ENCODE results near the gene ST3GAL6. TPM values are rescaled to one million over a fixed set of nuclear protein-coding genes. Genes with fewer than 3 reads are reported as not detected.

ST3GAL6 gene
- total RNA-seq, 5 donors from 2014 or later (not counting 1 experiment from before 2014, with no cell fraction given) = 0.55 to 1.0 (median 0.55) TPM; not detected in 2

DNA sequence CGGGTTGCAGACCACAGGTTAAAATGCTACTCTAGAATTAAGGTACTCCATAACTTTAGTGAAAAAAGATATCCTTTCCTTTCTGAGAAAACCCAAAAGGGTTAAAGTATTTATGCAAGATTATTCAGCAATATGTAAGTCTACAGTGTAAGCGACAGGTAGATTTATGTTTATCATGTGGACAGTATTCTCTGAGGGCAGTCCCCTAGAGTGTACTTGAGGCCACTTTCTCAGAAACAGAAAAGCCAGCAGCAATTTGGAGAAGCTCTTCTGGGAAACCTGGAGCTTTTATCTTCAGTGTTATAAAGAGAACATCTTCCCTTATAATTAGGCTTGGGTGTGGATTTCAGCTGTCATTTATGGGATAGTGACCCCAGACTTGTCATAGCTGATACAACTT is 8.9 kb downstream of the ST3GAL6 start:
- Mint-ChIP-seq H3K4me1 (peaks cover 0 to 6% (median 0%) of the 10 kb centered on the region in 3 donors), H3K27ac (no peak overlapping the region), H3K9me3 (no peaks in the 10 kb centered on the region), H3K36me3 (no peaks in the 10 kb centered on the region), H3K27me3 (peaks cover 8 to 9% of the 10 kb centered on the region in 2 donors), H3K4me3 (no peak overlapping the region)
- ChIA-PET CTCF (no interaction called here), POLR2A (no interaction called here)
- Histone ChIP-seq H3K9me3 (no peaks in the 10 kb centered on the region), H3K4me3 (ENCODE audit: control insufficient read depth in 1 of 2, extremely low read depth in 1 of 2, low read length in 1 of 2) (no peak overlapping the region), H3K27me3 (replicated peaks in 1 of 2; ENCODE audit: control insufficient read depth in 2 of 2, extremely low read depth in 1 of 2, insufficient read depth in 2 of 2, low read length in 1 of 2) (no peaks in the 10 kb centered on the region), H3K36me3 (ENCODE audit: control insufficient read depth in 2 of 2, extremely low read depth in 1 of 2, insufficient read depth in 1 of 2, low read length in 1 of 2) (no peaks in the 10 kb centered on the region), H3K4me1 (ENCODE audit: control insufficient read depth in 1 of 2, extremely low read depth in 1 of 2, insufficient read depth in 2 of 2, low read length in 2 of 2) (no peaks in the 10 kb centered on the region), H3K27ac (ENCODE audit: low read length) (no peak overlapping the region)
- ATAC-seq (replicated peaks in 1 of 4) (no peak), DNase-seq (no peak)
- no CpG with 5 or more reads among the region's 2 CpGs for WGBS (ENCODE audit: insufficient coverage)

DNA sequence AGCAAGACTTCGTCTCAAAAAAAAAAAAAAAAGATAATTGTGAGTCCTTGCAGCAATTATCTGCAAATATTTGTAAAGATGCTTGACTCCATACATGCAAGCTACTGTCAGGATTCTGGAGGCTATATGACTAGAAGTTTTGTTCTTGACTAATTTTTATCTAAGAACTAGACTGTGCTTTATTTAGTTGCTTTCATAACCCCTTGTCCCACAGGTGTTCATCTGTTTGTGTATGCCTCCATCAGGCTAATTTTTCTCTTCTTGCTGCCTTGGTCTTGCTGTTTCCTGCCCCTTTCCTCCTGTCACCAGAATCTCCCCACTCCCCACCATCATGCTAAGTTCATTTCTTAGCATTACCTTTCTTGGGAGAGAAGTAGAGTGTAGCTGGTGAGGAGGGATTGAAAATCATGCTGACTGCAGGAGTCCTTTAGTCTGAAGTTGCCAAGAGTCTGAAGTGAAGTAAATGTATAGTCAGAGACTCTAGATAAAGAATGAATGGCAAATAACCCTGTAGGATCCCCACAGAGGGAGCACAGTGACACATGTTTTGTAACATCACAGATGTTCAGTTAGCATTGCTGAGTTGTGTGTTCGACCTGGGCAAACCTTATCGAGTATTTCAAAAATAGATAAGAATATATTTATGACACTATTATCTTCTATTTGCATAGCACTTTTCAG is 12.5 kb downstream of the ST3GAL6 start:
- no peak overlapping the region for H3K4me3 Mint-ChIP-seq
- Histone ChIP-seq H3K27ac (ENCODE audit: low read length) (no peak overlapping the region), H3K4me1 (ENCODE audit: control insufficient read depth in 1 of 2, extremely low read depth in 1 of 2, insufficient read depth in 2 of 2, low read length in 2 of 2) (no peaks in the 10 kb centered on the region), H3K27me3 (replicated peaks in 1 of 2; ENCODE audit: control insufficient read depth in 2 of 2, extremely low read depth in 1 of 2, insufficient read depth in 2 of 2, low read length in 1 of 2) (no peaks in the 10 kb centered on the region), H3K9me3 (no peaks in the 10 kb centered on the region), H3K36me3 (ENCODE audit: control insufficient read depth in 2 of 2, extremely low read depth in 1 of 2, insufficient read depth in 1 of 2, low read length in 1 of 2) (no peaks in the 10 kb centered on the region), H3K4me3 (ENCODE audit: control insufficient read depth in 1 of 2, extremely low read depth in 1 of 2, low read length in 1 of 2) (no peak overlapping the region)
- H3K27ac Mint-ChIP-seq = no peak overlapping the region
- no CpG with 5 or more reads among the region's 3 CpGs for WGBS (ENCODE audit: insufficient coverage)
- POLR2A ChIA-PET = no interaction called here
- H3K4me1 Mint-ChIP-seq = no peaks in the 10 kb centered on the region
- H3K36me3 Mint-ChIP-seq = no peaks in the 10 kb centered on the region
- H3K27me3 Mint-ChIP-seq = peaks cover 18 to 24% of the 10 kb centered on the region in 2 donors
- DNase-seq = no peak
- ATAC-seq (replicated peaks in 1 of 4) = no peak
- CTCF ChIA-PET = interaction anchor here in 1 of 2 donors (0.7 kb wide), 1 partner anchor 231 kb away, joined by 3 read pairs; no protein-coding TSS in a partner anchor
- no peaks in the 10 kb centered on the region for H3K9me3 Mint-ChIP-seq

DNA sequence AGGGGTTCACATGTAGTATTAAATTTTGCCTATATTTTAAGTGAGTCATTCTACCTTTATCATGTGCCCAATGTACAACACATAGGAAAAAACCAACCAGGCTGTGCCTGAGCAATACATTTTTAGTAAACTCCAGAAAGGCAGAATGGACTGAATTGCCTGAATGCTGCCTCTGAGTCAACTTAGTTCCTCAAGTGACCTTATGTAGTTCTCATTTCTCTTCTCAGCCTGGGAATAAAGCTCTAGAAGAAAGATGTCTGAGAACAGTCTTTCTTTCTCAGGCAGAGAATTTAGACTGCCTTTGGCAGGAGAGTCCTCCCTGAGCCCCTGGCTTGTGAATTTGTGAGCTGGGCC is 13.0 kb downstream of the ST3GAL6 start:
- Mint-ChIP-seq H3K27ac (no peak overlapping the region), H3K4me3 (no peak overlapping the region), H3K9me3 (no peaks in the 10 kb centered on the region), H3K27me3 (peaks cover 18 to 24% of the 10 kb centered on the region in 2 donors), H3K36me3 (no peaks in the 10 kb centered on the region), H3K4me1 (no peaks in the 10 kb centered on the region)
- DNase-seq (no peak), ATAC-seq (replicated peaks in 1 of 4) (no peak)
- Histone ChIP-seq H3K27me3 (replicated peaks in 1 of 2; ENCODE audit: control insufficient read depth in 2 of 2, extremely low read depth in 1 of 2, insufficient read depth in 2 of 2, low read length in 1 of 2) (no peaks in the 10 kb centered on the region), H3K27ac (ENCODE audit: low read length) (no peak overlapping the region), H3K4me3 (ENCODE audit: control insufficient read depth in 1 of 2, extremely low read depth in 1 of 2, low read length in 1 of 2) (no peak overlapping the region), H3K36me3 (ENCODE audit: control insufficient read depth in 2 of 2, extremely low read depth in 1 of 2, insufficient read depth in 1 of 2, low read length in 1 of 2) (no peaks in the 10 kb centered on the region), H3K9me3 (no peaks in the 10 kb centered on the region), H3K4me1 (ENCODE audit: control insufficient read depth in 1 of 2, extremely low read depth in 1 of 2, insufficient read depth in 2 of 2, low read length in 2 of 2) (no peaks in the 10 kb centered on the region)
- ChIA-PET POLR2A (no interaction called here), CTCF (no interaction called here)

DNA sequence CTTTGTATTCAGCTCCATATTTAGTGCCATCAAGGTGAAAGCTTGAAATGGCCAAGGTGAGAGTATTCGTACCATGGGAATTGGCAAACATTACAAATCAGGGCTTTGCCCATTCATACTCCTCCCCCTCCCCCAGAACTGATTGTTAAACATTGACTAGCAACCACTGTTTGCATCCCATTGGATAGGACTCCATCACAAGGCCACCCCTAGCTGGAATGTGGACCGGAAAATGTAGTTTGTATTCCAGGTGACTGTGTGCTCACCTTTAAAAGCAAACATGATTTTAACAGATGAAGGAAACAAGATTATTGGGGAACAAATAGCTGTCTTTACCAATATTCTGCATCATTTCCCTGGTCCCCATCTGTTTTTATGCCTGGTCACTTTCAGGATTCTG is 14.1 kb downstream of the ST3GAL6 start:
- DNase-seq (no peak), ATAC-seq (replicated peaks in 1 of 4) (no peak)
- H3K36me3 ChIP-seq (ENCODE audit: control insufficient read depth in 2 of 2, extremely low read depth in 1 of 2, insufficient read depth in 1 of 2, low read length in 1 of 2) = no peaks in the 10 kb centered on the region
- no peaks in the 10 kb centered on the region for H3K9me3 Mint-ChIP-seq
- H3K27me3 Mint-ChIP-seq = peaks cover 18 to 24% of the 10 kb centered on the region in 2 donors
- no peaks in the 10 kb centered on the region for H3K4me1 Mint-ChIP-seq
- H3K4me3 ChIP-seq (ENCODE audit: control insufficient read depth in 1 of 2, extremely low read depth in 1 of 2, low read length in 1 of 2) = no peak overlapping the region
- WGBS (ENCODE audit: insufficient coverage) = 83% methylated on average over 1 of the region's 2 CpGs
- no peak overlapping the region for H3K27ac ChIP-seq (ENCODE audit: low read length)
- CTCF ChIA-PET = no interaction called here
- no peaks in the 10 kb centered on the region for H3K4me1 ChIP-seq (ENCODE audit: control insufficient read depth in 1 of 2, extremely low read depth in 1 of 2, insufficient read depth in 2 of 2, low read length in 2 of 2)
- no peak overlapping the region for H3K27ac Mint-ChIP-seq
- POLR2A ChIA-PET = no interaction called here
- no peak overlapping the region for H3K4me3 Mint-ChIP-seq
- H3K27me3 ChIP-seq (replicated peaks in 1 of 2; ENCODE audit: control insufficient read depth in 2 of 2, extremely low read depth in 1 of 2, insufficient read depth in 2 of 2, low read length in 1 of 2) = no peaks in the 10 kb centered on the region
- no peaks in the 10 kb centered on the region for H3K36me3 Mint-ChIP-seq
- H3K9me3 ChIP-seq = no peaks in the 10 kb centered on the region

- CTCF ChIA-PET = no interaction called here
These were observed 14.7 kb downstream of the ST3GAL6 start for GRCh38 chr3:98777801-98778220.

GRCh38 chr3:98778383-98778782 is 15.2 kb downstream of the ST3GAL6 start:
- POLR2A ChIA-PET = interaction anchor here in 1 of 2 donors (0.6 kb wide), 1 partner anchor 339 kb away, joined by 3 read pairs; no protein-coding TSS in a partner anchor
- CTCF ChIA-PET = no interaction called here

More at GRCh38 chr3:98777801-98778220, 14.7 kb downstream of the ST3GAL6 start:
- POLR2A ChIA-PET = interaction anchor here in 1 of 2 donors (0.6 kb wide), 1 partner anchor 340 kb away, joined by 3 read pairs; no protein-coding TSS in a partner anchor
- Histone ChIP-seq H3K36me3 (ENCODE audit: control insufficient read depth in 2 of 2, extremely low read depth in 1 of 2, insufficient read depth in 1 of 2, low read length in 1 of 2) (no peaks in the 10 kb centered on the region), H3K9me3 (no peaks in the 10 kb centered on the region), H3K4me3 (ENCODE audit: control insufficient read depth in 1 of 2, extremely low read depth in 1 of 2, low read length in 1 of 2) (no peak overlapping the region), H3K27ac (ENCODE audit: low read length) (no peak overlapping the region), H3K4me1 (ENCODE audit: control insufficient read depth in 1 of 2, extremely low read depth in 1 of 2, insufficient read depth in 2 of 2, low read length in 2 of 2) (no peaks in the 10 kb centered on the region), H3K27me3 (replicated peaks in 1 of 2; ENCODE audit: control insufficient read depth in 2 of 2, extremely low read depth in 1 of 2, insufficient read depth in 2 of 2, low read length in 1 of 2) (no peaks in the 10 kb centered on the region)
- no peak for DNase-seq
- H3K27me3 Mint-ChIP-seq = peaks cover 18 to 24% of the 10 kb centered on the region in 2 donors
- H3K36me3 Mint-ChIP-seq = no peaks in the 10 kb centered on the region
- ATAC-seq (replicated peaks in 1 of 4) = no peak
- no peaks in the 10 kb centered on the region for H3K9me3 Mint-ChIP-seq
- H3K27ac Mint-ChIP-seq = no peak overlapping the region
- no peak overlapping the region for H3K4me3 Mint-ChIP-seq
- no peaks in the 10 kb centered on the region for H3K4me1 Mint-ChIP-seq

More at GRCh38 chr3:98778383-98778782, 15.2 kb downstream of the ST3GAL6 start:
- DNase-seq (no peak), ATAC-seq (replicated peaks in 1 of 4) (no peak)
- WGBS (ENCODE audit: insufficient coverage) = no CpG with 5 or more reads among the region's 5 CpGs
- Mint-ChIP-seq H3K4me1 (no peaks in the 10 kb centered on the region), H3K9me3 (no peaks in the 10 kb centered on the region), H3K36me3 (no peaks in the 10 kb centered on the region), H3K4me3 (no peak overlapping the region), H3K27me3 (peaks cover 18 to 24% of the 10 kb centered on the region in 2 donors), H3K27ac (no peak overlapping the region)
- Histone ChIP-seq H3K36me3 (ENCODE audit: control insufficient read depth in 2 of 2, extremely low read depth in 1 of 2, insufficient read depth in 1 of 2, low read length in 1 of 2) (no peaks in the 10 kb centered on the region), H3K9me3 (no peaks in the 10 kb centered on the region), H3K27ac (ENCODE audit: low read length) (no peak overlapping the region), H3K4me3 (ENCODE audit: control insufficient read depth in 1 of 2, extremely low read depth in 1 of 2, low read length in 1 of 2) (no peak overlapping the region), H3K4me1 (ENCODE audit: control insufficient read depth in 1 of 2, extremely low read depth in 1 of 2, insufficient read depth in 2 of 2, low read length in 2 of 2) (no peaks in the 10 kb centered on the region), H3K27me3 (replicated peaks in 1 of 2; ENCODE audit: control insufficient read depth in 2 of 2, extremely low read depth in 1 of 2, insufficient read depth in 2 of 2, low read length in 1 of 2) (no peaks in the 10 kb centered on the region)

Data from T-cell (primary cell).